Esophagus muscularis mucosa (tissue), 4 donors: ENCODE data around the gene STARD7. TPM values are rescaled to one million over a fixed set of nuclear protein-coding genes. Genes with fewer than 3 reads are reported as not detected.
A peak's percentile ranks its signal among the peaks of the same experiment; 100 is the strongest.

ENCODE experiments used
- DNase-seq: peaks from one replicate; pipeline ENCODE4 v3.0.0-alpha.2; 2017; ENCODE audit errors: extremely low spot score
- H3K27ac ChIP-seq, 4 donors: fragments of 200-600 bp; sonication (generic); replicated peaks in 1 of 4; 1 replicate in 3 of 4; 2 replicates in 1 of 4; pipeline ENCODE4 v1.5.1; 2016 to 2019; ENCODE audit warnings: mild to moderate bottlenecking in 1 of 4
- H3K27me3 ChIP-seq, 4 donors: fragments of 200-600 bp; sonication (generic); one replicate each; pipeline versions ENCODE4 v1.5.1 to v1.6.0; 2016 to 2019
- H3K36me3 ChIP-seq, 4 donors: fragments of 200-600 bp; sonication (generic); one replicate each; pipeline ENCODE4 v1.5.1; 2016 to 2019
- H3K4me1 ChIP-seq, 4 donors: fragments of 200-600 bp; sonication (generic); one replicate each; pipeline ENCODE4 v1.5.1; 2016 to 2019
- H3K4me3 ChIP-seq, 4 donors: fragments of 200-600 bp; sonication (generic); 1 replicate in 2 of 4; 2 replicates in 2 of 4; pipeline ENCODE4 v1.5.1; 2016 to 2019; ENCODE audit warnings: mild to moderate bottlenecking in 4 of 4, moderate library complexity in 1 of 4
- H3K9me3 ChIP-seq, 4 donors: fragments of 200-600 bp; sonication (generic); 1 replicate in 3 of 4; 2 replicates in 1 of 4; pipeline ENCODE4 v1.5.1; 2016 to 2019
- CTCF ChIP-seq, 3 experiments: fragments of 200-600 bp in 2 of 3; fragments of 450-650 bp in 1 of 3; sonication (generic) in 2 of 3; IDR thresholded peaks; one replicate each; pipeline ENCODE4 v1.5.1; 2017 to 2019; ENCODE audit warnings: antibody characterized with exemption in 3 of 3, mild to moderate bottlenecking in 2 of 3, moderate library complexity in 1 of 3
- EP300 ChIP-seq: sonication (generic); formaldehyde crosslinking; IDR thresholded peaks from one replicate; pipeline ENCODE4 v1.6.1; 2017; ENCODE audit warnings: antibody characterized with exemption
- POLR2A ChIP-seq: fragments of 450-650 bp; IDR thresholded peaks from one replicate; pipeline ENCODE4 v1.6.1; 2017; ENCODE audit warnings: antibody characterized with exemption, moderate library complexity, mild to moderate bottlenecking, low read depth
- POLR2AphosphoS5 ChIP-seq, 2 donors: sonication (generic); formaldehyde crosslinking; IDR thresholded peaks; one replicate each; pipeline ENCODE4 v1.6.1; 2017; ENCODE audit warnings: antibody characterized with exemption in 2 of 2
- WGBS: methylation state at CpG from one replicate; pipeline ENCODE4 v1.1.5; 2018; 5-methylcytosine and 5-hydroxymethylcytosine counted together
- intact Hi-C: fragments of 100-400 bp; cut with DNase I; formaldehyde crosslinking; loops from one replicate; pipeline ENCODE4 v1.15.1; 2023
- total RNA-seq, 4 donors: library from RNA; depleted of rRNA; stranded (reverse); fragments of >200 nt; gene quantifications; one replicate each; pipeline versions ENCODE4 v1.1.0 to v1.2.1, GENCODE V29; 2016

STARD7 gene
- total RNA-seq, 4 donors from 2014 or later, result 85.0 to 110 (median 92.2) TPM

GRCh38 chr2:96212339-96212738, 3.7 kb upstream of the STARD7 start:
- Histone ChIP-seq H3K9me3 (no peaks in the 10 kb centered on the region), H3K27me3 (no peaks in the 10 kb centered on the region), H3K36me3 (no peaks in the 10 kb centered on the region), H3K27ac (no peak overlapping the region), H3K4me1 (peaks cover 10 to 18% (median 16%) of the 10 kb centered on the region in 4 donors), H3K4me3 (no peak overlapping the region)
- intact Hi-C loops, result no loop called here
- no peak for DNase-seq
- TF ChIP-seq CTCF (IDR thresholded peaks at IDR 0.05), result no peak
- TF ChIP-seq POLR2A, result no peak
- TF ChIP-seq POLR2AphosphoS5 (IDR thresholded peaks at IDR 0.05), result no peak
- TF ChIP-seq EP300, result no peak
- WGBS, result 83% methylated on average over 4 of the region's 4 CpGs

DNA sequence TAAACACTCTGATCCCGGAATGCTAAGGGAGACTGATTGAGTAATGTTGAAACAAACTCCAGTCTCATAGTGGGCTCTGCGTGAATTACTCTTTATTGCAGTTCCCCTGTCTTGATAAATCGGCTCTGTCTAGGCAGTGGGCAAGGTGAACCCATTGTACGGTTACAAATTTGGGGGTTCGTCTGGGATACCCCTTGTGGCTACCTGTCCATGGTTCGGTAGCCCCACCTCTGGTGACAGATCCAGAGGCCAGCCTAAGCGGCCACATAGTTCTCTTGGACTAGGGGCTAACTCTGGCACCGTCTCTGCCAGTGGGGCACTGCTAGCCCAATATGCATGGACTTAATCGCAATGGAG, 1.1 kb upstream of the STARD7 start:
- 91% methylated on average over 9 of the region's 9 CpGs for WGBS
- H3K4me3 ChIP-seq, result peak overlapping the region; percentile 83 to 98 (median 94)
- H3K27ac ChIP-seq, result peak overlapping the region in 2 of 4 donors; percentile 92 to 98
- intact Hi-C loops, result loop anchor here (2.0 kb wide), 1 partner anchor 55 kb away; the partner anchor contains the start of gene TMEM127
- no peaks in the 10 kb centered on the region for H3K9me3 ChIP-seq
- no peaks in the 10 kb centered on the region for H3K27me3 ChIP-seq
- no peaks in the 10 kb centered on the region for H3K36me3 ChIP-seq
- no peak for DNase-seq
- H3K4me1 ChIP-seq, result peaks cover 24 to 43% (median 41%) of the 10 kb centered on the region in 4 donors
- TF ChIP-seq EP300 (no peak), POLR2A (no peak), POLR2AphosphoS5 (IDR thresholded peaks at IDR 0.05) (no peak)

DNA sequence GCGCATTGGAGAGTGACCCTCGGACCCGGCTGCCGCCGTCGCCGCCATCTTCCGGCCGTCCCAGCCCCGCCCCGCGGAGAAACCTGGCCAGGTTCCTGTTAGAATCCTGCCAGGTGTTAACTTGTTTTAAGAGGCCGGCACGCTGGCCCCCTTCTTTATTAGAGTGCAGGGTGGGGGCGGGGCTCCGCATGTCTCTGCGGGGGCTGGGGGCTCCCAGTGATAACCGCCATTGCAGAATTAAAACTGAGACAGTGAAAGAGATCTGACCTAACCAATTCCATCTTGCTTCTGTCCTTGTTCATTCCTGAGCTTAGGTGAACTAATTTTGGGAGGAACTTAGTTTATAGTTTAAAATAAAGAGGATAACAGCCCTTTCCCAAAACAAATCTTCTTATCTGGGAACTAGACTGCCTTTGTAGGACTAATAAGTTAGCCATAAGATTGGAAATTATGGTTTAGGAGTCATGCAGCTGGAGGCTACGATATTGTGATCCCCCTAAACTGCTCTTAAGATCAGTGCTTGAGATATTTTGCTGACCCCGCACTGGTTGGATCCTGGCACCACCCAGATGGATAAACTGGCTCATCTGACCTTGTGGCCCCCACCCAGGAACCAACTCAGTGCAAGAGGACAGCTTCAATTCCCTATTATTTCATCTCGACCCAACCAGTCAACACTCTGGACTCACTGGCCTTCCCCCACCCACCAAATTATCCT, 543 bp upstream of the STARD7 start:
- Histone ChIP-seq H3K4me1 (peaks cover 29 to 49% (median 46%) of the 10 kb centered on the region in 4 donors), H3K9me3 (no peaks in the 10 kb centered on the region), H3K27me3 (no peaks in the 10 kb centered on the region), H3K4me3 (peak overlapping the region; percentile 83 to 98 (median 94)), H3K36me3 (no peaks in the 10 kb centered on the region), H3K27ac (peak overlapping the region; percentile 92 to 99 (median 96))
- 19% methylated on average over 9 of the region's 21 CpGs for WGBS
- intact Hi-C loops, result loop anchor here (2.0 kb wide), 1 partner anchor 56 kb away; the partner anchor contains the start of gene TMEM127
- no peak for TF ChIP-seq POLR2A
- TF ChIP-seq EP300, result no peak
- peak in 1 of 3 experiments; percentile 5 for TF ChIP-seq CTCF (IDR thresholded peaks at IDR 0.05)
- TF ChIP-seq POLR2AphosphoS5 (IDR thresholded peaks at IDR 0.05), result peak; percentile 3 to 61
- no peak for DNase-seq

DNA sequence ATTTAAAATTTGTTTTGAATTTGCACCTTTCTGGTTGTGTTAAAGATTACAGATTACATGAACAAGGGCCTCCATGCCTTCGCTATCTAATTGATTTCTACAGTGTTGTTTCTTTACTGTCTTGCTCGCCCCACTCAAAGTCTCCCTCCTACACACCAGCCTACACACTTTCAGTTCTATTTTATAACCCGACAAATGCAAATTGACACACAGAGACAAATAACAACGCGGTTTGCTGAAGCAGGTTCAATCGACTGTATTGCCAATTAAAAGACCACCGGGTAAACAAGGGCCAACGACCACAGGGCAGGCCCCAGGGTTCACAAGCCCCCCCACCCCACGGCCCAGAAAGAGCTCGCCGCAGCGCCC, 869 bp downstream of the STARD7 start:
- Histone ChIP-seq H3K27ac (peak overlapping the region; percentile 92 to 99 (median 96)), H3K4me3 (peak overlapping the region; percentile 83 to 98 (median 94)), H3K27me3 (no peaks in the 10 kb centered on the region), H3K9me3 (no peaks in the 10 kb centered on the region), H3K4me1 (peaks cover 41 to 63% (median 60%) of the 10 kb centered on the region in 4 donors), H3K36me3 (no peaks in the 10 kb centered on the region)
- intact Hi-C loops, result loop anchor here (2.0 kb wide), 1 partner anchor 57 kb away; the partner anchor contains the start of gene TMEM127
- no peak for DNase-seq
- WGBS, result 0% methylated on average over 12 of the region's 12 CpGs
- TF ChIP-seq CTCF (IDR thresholded peaks at IDR 0.05), result no peak
- no peak for TF ChIP-seq POLR2A
- TF ChIP-seq EP300, result no peak
- TF ChIP-seq POLR2AphosphoS5 (IDR thresholded peaks at IDR 0.05), result no peak

DNA sequence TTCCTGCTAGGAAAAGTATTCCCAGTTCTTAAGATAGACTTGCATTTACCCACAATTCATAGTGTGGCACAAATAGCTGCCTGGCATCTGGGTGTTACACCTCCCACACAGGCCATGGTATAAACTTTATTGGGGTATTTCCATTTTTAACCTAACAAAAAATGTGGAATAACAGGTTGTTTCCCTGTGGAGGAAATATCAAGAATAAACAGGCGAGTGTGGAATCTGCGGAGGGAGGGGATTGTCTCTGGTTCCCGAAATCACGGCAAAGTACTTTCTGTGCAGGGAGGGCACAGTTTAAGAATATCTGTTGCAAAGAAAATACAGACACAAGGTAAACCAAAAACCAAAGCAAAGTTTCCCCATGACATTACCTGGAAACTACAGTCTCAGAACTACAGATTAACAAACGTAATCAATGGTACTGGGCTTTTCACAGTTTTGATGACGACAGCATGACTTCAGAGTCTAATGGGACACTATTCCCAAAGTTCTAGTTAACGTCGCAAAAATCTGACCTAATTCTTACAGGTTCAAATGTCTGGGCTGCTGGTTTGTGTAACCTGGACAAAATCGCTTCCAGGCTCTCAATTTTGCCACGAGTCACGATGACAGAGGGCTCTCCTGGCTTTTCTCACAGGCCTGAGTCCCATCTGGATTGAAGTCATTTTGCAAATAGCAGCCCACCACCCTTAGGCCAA, 1.4 kb downstream of the STARD7 start:
- intact Hi-C loops, result no loop called here
- TF ChIP-seq CTCF (IDR thresholded peaks at IDR 0.05), result no peak
- no peak for TF ChIP-seq POLR2A
- no peak for TF ChIP-seq POLR2AphosphoS5 (IDR thresholded peaks at IDR 0.05)
- TF ChIP-seq EP300, result no peak
- no peaks in the 10 kb centered on the region for H3K36me3 ChIP-seq
- H3K9me3 ChIP-seq, result no peaks in the 10 kb centered on the region
- H3K4me3 ChIP-seq, result peak overlapping the region; percentile 83 to 98 (median 94)
- H3K27me3 ChIP-seq, result no peaks in the 10 kb centered on the region
- no peak for DNase-seq
- peak overlapping the region; percentile 92 to 99 (median 96) for H3K27ac ChIP-seq
- peaks cover 46 to 68% (median 66%) of the 10 kb centered on the region in 4 donors for H3K4me1 ChIP-seq
- WGBS, result 10% methylated on average over 11 of the region's 11 CpGs
